Endothelial cell of umbilical vein (primary cell): ENCODE data around the gene ZMIZ1. TPM values are rescaled to one million over a fixed set of nuclear protein-coding genes. Genes with fewer than 3 reads are reported as not detected.

Experiments
- BruUV-seq: library from RNA; stranded (reverse); fragments of 400-500 nt; replicated peaks from 2 replicates; lab custom pipeline; 2021; lab: Mats Ljungman, UMichigan
- CTCF ChIA-PET: fragments of 300-600, 350-600 bp; sonication (Branson Sonifier 250); formaldehyde crosslinking; loops from one replicate; lab custom pipeline; 2021; ENCODE audit warnings: antibody characterized with exemption, inconsistent platforms; lab: Charles Lee
- POLR2A ChIA-PET: fragments of 300-600, 350-600 bp; sonication (Branson Sonifier 250); formaldehyde crosslinking; loops from one replicate; lab custom pipeline; 2021; ENCODE audit warnings: antibody characterized with exemption, inconsistent platforms; lab: Charles Lee
- DNase-seq: peaks from one replicate; pipeline ENCODE4 v3.0.0-alpha.2; 2011; ENCODE audit warnings: low read depth, low spot score
- FAIRE-seq: peaks from 2 replicates; lab custom pipeline; 2011; peaks lifted over from hg19 to GRCh38; lab: Jason Lieb, UNC
- H2AFZ ChIP-seq: 2 replicates; pipeline ENCODE4 v1.6.0; 2012; ENCODE audit warnings: low read depth, low read length, control low read depth, inconsistent platforms
- H3K27ac ChIP-seq: 2 replicates; pipeline ENCODE4 v1.5.1; 2011; ENCODE audit warnings: low read depth, mild to moderate bottlenecking, control low read depth, low read length, moderate library complexity; ENCODE audit not compliant: insufficient read depth
- H3K27me3 ChIP-seq, 2 experiments: 2 replicates each; pipeline versions ENCODE4 v1.6.0 to v1.6.1; 2011; ENCODE audit warnings: low read length in 2 of 2, mixed read lengths in 1 of 2; ENCODE audit not compliant: control insufficient read depth in 2 of 2, insufficient read depth in 2 of 2
- H3K36me3 ChIP-seq, 2 experiments: 2 replicates in 1 of 2; 3 replicates in 1 of 2; pipeline ENCODE4 v1.5.1; 2011; ENCODE audit warnings: low read length in 2 of 2, mild to moderate bottlenecking in 1 of 2, moderate library complexity in 1 of 2; ENCODE audit not compliant: control insufficient read depth in 2 of 2, insufficient read depth in 2 of 2; ENCODE audit errors: extremely low read depth in 1 of 2
- H3K4me1 ChIP-seq: 3 replicates; pipeline ENCODE4 v1.5.1; 2011; ENCODE audit warnings: mild to moderate bottlenecking, low read length; ENCODE audit not compliant: control insufficient read depth, insufficient read depth; ENCODE audit errors: extremely low read depth
- H3K4me2 ChIP-seq: 2 replicates; pipeline ENCODE4 v1.6.1; 2011; ENCODE audit warnings: low read length, control low read depth, mixed read lengths; ENCODE audit not compliant: insufficient read depth
- H3K4me3 ChIP-seq, 3 experiments: fragments of 200-600 bp in 1 of 3; sonication (generic), shearing (Covaris generic) in 1 of 3; replicated peaks in 1 of 3; 2 replicates each; pipeline ENCODE4 v1.5.1; 2011 to 2016; ENCODE audit warnings: control low read depth in 3 of 3, low read length in 3 of 3, mild to moderate bottlenecking in 2 of 3, inconsistent platforms in 1 of 3, low read depth in 1 of 3, moderate library complexity in 1 of 3; ENCODE audit not compliant: insufficient read depth in 1 of 3
- H3K79me2 ChIP-seq: 2 replicates; pipeline ENCODE4 v1.6.0; 2012; ENCODE audit warnings: low read length, inconsistent platforms; ENCODE audit not compliant: control insufficient read depth, insufficient read depth
- H3K9ac ChIP-seq: replicated peaks from 2 replicates; pipeline ENCODE3; 2011; ENCODE audit warnings: low read length, control low read depth; ENCODE audit not compliant: insufficient read depth; ENCODE audit errors: extremely low read depth
- H3K9me1 ChIP-seq: replicated peaks from 3 replicates; pipeline ENCODE4 v1.6.0; 2011; ENCODE audit warnings: mild to moderate bottlenecking, low read length; ENCODE audit not compliant: control insufficient read depth, insufficient read depth; ENCODE audit errors: extremely low read depth
- H3K9me3 ChIP-seq: replicated peaks from 2 replicates; pipeline ENCODE4 v1.5.1; 2012; ENCODE audit warnings: low read length, inconsistent platforms; ENCODE audit not compliant: control insufficient read depth, insufficient read depth
- H4K20me1 ChIP-seq: replicated peaks from 2 replicates; pipeline ENCODE3; 2011; ENCODE audit warnings: mild to moderate bottlenecking, low read length; ENCODE audit not compliant: control insufficient read depth, insufficient read depth; ENCODE audit errors: extremely low read depth
- CTCF ChIP-seq, 2 donors: IDR thresholded peaks; 1 replicate in 1 of 2; 2 replicates in 1 of 2; pipeline ENCODE4 v1.5.1; 2011; ENCODE audit warnings: low read length in 2 of 2, mild to moderate bottlenecking in 2 of 2, moderate library complexity in 2 of 2, control low read depth in 1 of 2, inconsistent platforms in 1 of 2, low read depth in 1 of 2; ENCODE audit not compliant: insufficient read depth in 1 of 2; ENCODE audit errors: extremely low read depth in 1 of 2
- EZH2 ChIP-seq: IDR thresholded peaks from 2 replicates; pipeline ENCODE4 v1.6.1; 2012; ENCODE audit warnings: borderline replicate concordance, low read depth, mild to moderate bottlenecking, moderate library complexity, low read length, inconsistent platforms; ENCODE audit not compliant: severe bottlenecking
- FOS ChIP-seq: IDR thresholded peaks from 2 replicates; pipeline ENCODE4 v1.6.1; 2011; ENCODE audit warnings: mild to moderate bottlenecking, low read length, moderate library complexity, borderline replicate concordance; ENCODE audit not compliant: insufficient read depth
- GATA2 ChIP-seq: IDR thresholded peaks from 2 replicates; pipeline ENCODE4 v1.7.0; 2011; ENCODE audit warnings: low read depth, mild to moderate bottlenecking, moderate library complexity, mixed read lengths, low read length; ENCODE audit not compliant: insufficient read length, insufficient read depth
- JUN ChIP-seq: IDR thresholded peaks from 2 replicates; pipeline ENCODE4 v1.6.1; 2011; ENCODE audit warnings: borderline replicate concordance, low read depth; ENCODE audit not compliant: insufficient read length, insufficient read depth
- MAX ChIP-seq: IDR thresholded peaks from 2 replicates; pipeline ENCODE4 v1.6.1; 2011; ENCODE audit not compliant: insufficient read depth, insufficient read length
- MYC ChIP-seq: IDR thresholded peaks from one replicate; pipeline ENCODE4 v1.6.1; 2011; ENCODE audit warnings: mild to moderate bottlenecking, low read depth, low read length
- POLR2A ChIP-seq: IDR thresholded peaks from 2 replicates; pipeline ENCODE4 v1.6.1; 2012; ENCODE audit warnings: low read depth, mild to moderate bottlenecking, control low read depth, low read length
- POLR2AphosphoS5 ChIP-seq: IDR thresholded peaks from 2 replicates; pipeline ENCODE4 v1.6.1; 2012; ENCODE audit warnings: low read depth, mild to moderate bottlenecking, control low read depth, low read length, moderate library complexity; ENCODE audit not compliant: insufficient read depth
- dilution Hi-C: fragments of 300-500 bp; cut with MboI; formaldehyde crosslinking; loops from one replicate; pipeline ENCODE4 v1.15.0; 2019; ENCODE audit warnings: low sequenced_read_pairs; ENCODE audit not compliant: extremely low pct_ligation_motif_present
- intact Hi-C: fragments of 100-400 bp; cut with micrococcal nuclease; formaldehyde crosslinking; loops from one replicate; pipeline ENCODE4 v1.10.0; 2022
- polyA plus RNA-seq, 4 experiments: library from polyadenylated mRNA; depleted of rRNA in 3 of 4; stranded (reverse) in 3 of 4; unstranded in 1 of 4; fragments of >200 nt; gene quantifications; 2 replicates each; pipeline versions ENCODE4 v1.2.1 to v1.2.3, GENCODE V29; 2011 to 2012; ENCODE audit warnings: missing spikeins in 1 of 4
- total RNA-seq: library from RNA; stranded (reverse); gene quantifications from 2 replicates; pipeline ENCODE4 v1.2.3, GENCODE V29; 2021

Gene ZMIZ1
- total and polyA plus RNA-seq, 2 donors (not counting 3 experiments of a cell fraction or from before 2014, with no cell fraction given): 12.5 to 46.7 TPM

- Histone ChIP-seq H4K20me1 (no peaks in the 10 kb centered on the region), H3K9ac (no peak overlapping the region), H3K9me1 (no peaks in the 10 kb centered on the region), H3K4me3 (no peak overlapping the region), H3K27me3 (no peaks in the 10 kb centered on the region), H3K36me3 (peaks cover 0 to 2% of the 10 kb centered on the region in 2 experiments), H3K27ac (no peak overlapping the region), H3K79me2 (peaks cover 84% of the 10 kb centered on the region), H3K9me3 (no peaks in the 10 kb centered on the region), H2AFZ (no peak overlapping the region), H3K4me2 (no peak overlapping the region), H3K4me1 (peaks cover 12% of the 10 kb centered on the region)
- ChIA-PET POLR2A (no interaction called here), CTCF (interaction anchor here (0.8 to 1.2 kb wide), 2 partner anchors 15 to 1050 kb away, joined by 3 read pairs; no protein-coding TSS in a partner anchor)
- DNase-seq: no peak
- FAIRE-seq: no peak
- no peak for TF ChIP-seq EZH2
- TF ChIP-seq JUN: no peak
- TF ChIP-seq GATA2: no peak
- TF ChIP-seq FOS: no peak
- no peak for TF ChIP-seq MYC
- TF ChIP-seq CTCF (IDR thresholded peaks at IDR 0.05; ENCODE audit: extremely low read depth in 1 of 2, insufficient read depth in 1 of 2, low read depth in 1 of 2, low read length in 2 of 2): no peak
- TF ChIP-seq POLR2AphosphoS5: no peak
- no peak for TF ChIP-seq MAX
- no peak for TF ChIP-seq POLR2A
- dilution Hi-C loops: no loop called here
- intact Hi-C loops: no loop called here
- BruUV-seq: no TSS peak
Observed at GRCh38 chr10:79096514-79096913, 27.7 kb downstream of the ZMIZ1 start.
